Subcutaneous abdominal adipose tissue (tissue), 5 donors: ENCODE results near the gene MRPL16.
"Not testable (repeated sequence)": the region's sequence is repeated elsewhere in the genome, so short reads cannot be mapped to it uniquely, and the experiment has no call there.

Source experiments
- H3K27ac ChIP-seq: one replicate; pipeline ENCODE4 v1.7.0; 2013; ENCODE audit warnings: low read depth, mild to moderate bottlenecking, inconsistent platforms, low read length, moderate library complexity
- H3K27me3 ChIP-seq, 5 donors: one replicate each; pipeline ENCODE4 v1.7.0; 2013; ENCODE audit warnings: low read length in 5 of 5, inconsistent platforms in 1 of 5; ENCODE audit not compliant: control insufficient read depth in 5 of 5, insufficient read depth in 4 of 5
- H3K36me3 ChIP-seq, 5 donors: one replicate each; pipeline ENCODE4 v1.7.0; 2013; ENCODE audit warnings: low read length in 5 of 5; ENCODE audit not compliant: control insufficient read depth in 5 of 5, insufficient read depth in 5 of 5
- H3K4me1 ChIP-seq, 5 donors: one replicate each; pipeline ENCODE4 v1.7.0; 2013; ENCODE audit warnings: low read length in 5 of 5, mild to moderate bottlenecking in 3 of 5, moderate library complexity in 1 of 5; ENCODE audit not compliant: control insufficient read depth in 5 of 5, insufficient read depth in 5 of 5
- H3K4me3 ChIP-seq, 5 donors: one replicate each; pipeline ENCODE4 v1.7.0; 2013; ENCODE audit warnings: low read length in 5 of 5, low read depth in 1 of 5
- H3K9ac ChIP-seq, 5 donors: one replicate each; pipeline ENCODE4 v1.7.0; 2013; ENCODE audit warnings: low read length in 5 of 5, mild to moderate bottlenecking in 4 of 5, moderate library complexity in 3 of 5
- H3K9me3 ChIP-seq, 5 donors: one replicate each; pipeline ENCODE4 v1.7.0; 2013; ENCODE audit warnings: low read length in 5 of 5; ENCODE audit not compliant: control insufficient read depth in 5 of 5
- donor health status: healthy.
- donor health status: healthy.
- donor health status: healthy.
- donor health status: healthy.
- donor health status: healthy.

Gene MRPL16

GRCh38 chr11:59845399-59845798 is 34.8 kb upstream of the MRPL16 start, which contains the start of gene CBLIF:
TSS of gene CBLIF (minus strand) at chr11:59845499. CDS start at chr11:59845453, 46 bp downstream.
- no peak within 1 kb of the TSS for H3K9ac ChIP-seq
- H3K36me3 ChIP-seq: no peaks in the 10 kb centered on the region
- no peaks in the 10 kb centered on the region for H3K4me1 ChIP-seq
- no peaks in the 10 kb centered on the region for H3K27me3 ChIP-seq
- no peaks in the 10 kb centered on the region for H3K9me3 ChIP-seq
- no peak within 1 kb of the TSS for H3K27ac ChIP-seq
- H3K4me3 ChIP-seq: no peak within 1 kb of the TSS

- Histone ChIP-seq H3K27ac (no peak overlapping the region), H3K9me3 (no peaks in the 10 kb centered on the region)
These were observed 31.7 kb upstream of the MRPL16 start for GRCh38 chr11:59842316-59842715.

GRCh38 chr11:59841514-59841913 is 30.9 kb upstream of the MRPL16 start:
- Histone ChIP-seq H3K4me3 (no peak overlapping the region), H3K9ac (no peak overlapping the region), H3K27me3 (peaks cover 0 to 3% (median 0%) of the 10 kb centered on the region in 5 donors), H3K4me1 (no peaks in the 10 kb centered on the region), H3K9me3 (no peaks in the 10 kb centered on the region), H3K36me3 (no peaks in the 10 kb centered on the region), H3K27ac (no peak overlapping the region)

More at GRCh38 chr11:59842316-59842715, 31.7 kb upstream of the MRPL16 start:
- Histone ChIP-seq H3K4me1 (no peaks in the 10 kb centered on the region), H3K36me3 (no peaks in the 10 kb centered on the region), H3K9ac (no peak overlapping the region), H3K27me3 (peaks cover 0 to 3% (median 0%) of the 10 kb centered on the region in 5 donors), H3K4me3 (no peak overlapping the region)

- Histone ChIP-seq H3K4me3 (no peak overlapping the region), H3K9ac (no peak overlapping the region), H3K27me3 (peaks cover 0 to 3% (median 0%) of the 10 kb centered on the region in 5 donors), H3K4me1 (no peaks in the 10 kb centered on the region), H3K9me3 (no peaks in the 10 kb centered on the region), H3K27ac (no peak overlapping the region), H3K36me3 (no peaks in the 10 kb centered on the region)
These were observed 29.0 kb upstream of the MRPL16 start for GRCh38 chr11:59839615-59840014.

- no peaks in the 10 kb centered on the region for H3K9me3 ChIP-seq
- H3K4me1 ChIP-seq: no peaks in the 10 kb centered on the region
- no peaks in the 10 kb centered on the region for H3K36me3 ChIP-seq
- H3K4me3 ChIP-seq: no peak overlapping the region
- H3K27me3 ChIP-seq: peaks cover 0 to 3% (median 0%) of the 10 kb centered on the region in 5 donors
- no peak overlapping the region for H3K27ac ChIP-seq
- H3K9ac ChIP-seq: no peak overlapping the region
These were observed 23.0 kb upstream of the MRPL16 start for GRCh38 chr11:59833602-59834001.

- H3K9ac ChIP-seq: no peak overlapping the region
- H3K36me3 ChIP-seq: no peaks in the 10 kb centered on the region
- H3K27ac ChIP-seq: no peak overlapping the region
- no peaks in the 10 kb centered on the region for H3K27me3 ChIP-seq
- H3K4me3 ChIP-seq: no peak overlapping the region
- H3K4me1 ChIP-seq: no peaks in the 10 kb centered on the region
- H3K9me3 ChIP-seq: no peaks in the 10 kb centered on the region
These were observed 18.8 kb upstream of the MRPL16 start for GRCh38 chr11:59829358-59829757.

GRCh38 chr11:59822989-59823566 is 12.5 kb upstream of the MRPL16 start:
- Histone ChIP-seq H3K9ac (no peak overlapping the region), H3K4me3 (no peak overlapping the region), H3K27me3 (no peaks in the 10 kb centered on the region), H3K36me3 (no peaks in the 10 kb centered on the region), H3K9me3 (no peaks in the 10 kb centered on the region), H3K4me1 (no peaks in the 10 kb centered on the region), H3K27ac (no peak overlapping the region)

GRCh38 chr11:59818572-59818971 is 8.0 kb upstream of the MRPL16 start:
- H3K9ac ChIP-seq: no peak overlapping the region
- H3K9me3 ChIP-seq: no peaks in the 10 kb centered on the region
- H3K4me3 ChIP-seq: no peak overlapping the region
- no peaks in the 10 kb centered on the region for H3K36me3 ChIP-seq
- H3K4me1 ChIP-seq: no peaks in the 10 kb centered on the region
- H3K27me3 ChIP-seq: no peaks in the 10 kb centered on the region
- no peak overlapping the region for H3K27ac ChIP-seq

- H3K9ac ChIP-seq, H3K36me3 ChIP-seq, H3K4me3 ChIP-seq, H3K4me1 ChIP-seq, H3K27me3 ChIP-seq, H3K9me3 ChIP-seq, H3K27ac ChIP-seq: not testable (repeated sequence)
These were observed 5.9 kb upstream of the MRPL16 start for GRCh38 chr11:59816434-59816833.

- Histone ChIP-seq H3K27me3 (peaks cover 0 to 3% (median 0%) of the 10 kb centered on the region in 5 donors), H3K4me1 (peaks cover 0 to 4% (median 4%) of the 10 kb centered on the region in 5 donors), H3K9me3 (no peaks in the 10 kb centered on the region), H3K9ac (no peak overlapping the region), H3K27ac (no peak overlapping the region), H3K36me3 (no peaks in the 10 kb centered on the region), H3K4me3 (no peak overlapping the region)
These were observed 5.2 kb upstream of the MRPL16 start for GRCh38 chr11:59815754-59816153.
